ENCODE data around the gene UTF1. TPM values are rescaled to one million over a fixed set of nuclear protein-coding genes. Genes with fewer than 3 reads are reported as not detected.

UTF1 gene
- polyA plus RNA-seq, 1 donor from 2014 or later: not detected

DNA sequence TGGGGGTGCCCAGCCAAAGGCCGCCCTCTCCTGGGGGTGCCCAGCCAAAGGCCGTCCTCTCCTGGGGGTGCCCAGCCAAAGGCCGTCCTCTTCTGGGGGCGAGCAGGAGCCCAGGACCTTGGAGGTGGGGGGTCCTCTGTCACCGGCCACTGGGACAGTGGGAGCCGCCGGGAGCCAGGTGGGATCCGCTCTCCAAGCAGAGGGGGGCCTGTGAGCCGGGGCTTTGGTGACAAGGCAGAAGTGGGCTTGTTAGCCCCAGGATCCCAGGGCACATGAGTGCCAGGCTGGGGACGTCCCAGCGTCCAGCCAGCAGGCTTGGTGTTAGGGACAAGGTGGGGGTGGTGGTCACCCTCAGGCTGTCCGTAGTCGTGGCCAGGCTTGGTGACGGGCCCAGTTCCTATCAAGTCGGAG lies 29.4 kb upstream of the UTF1 start:
- Histone ChIP-seq H3K4me2 (ENCODE audit: low read length) (no peak overlapping the region), H3F3A (ENCODE audit: insufficient read depth, low read length, poor library complexity, severe bottlenecking) (no peaks in the 10 kb centered on the region), H3K27ac (ENCODE audit: low read length) (no peak overlapping the region), H3K9me3 (ENCODE audit: low read length) (no peaks in the 10 kb centered on the region), H2AFZ (ENCODE audit: low read depth, low read length) (no peak overlapping the region), H3K4me3 (ENCODE audit: low read length) (no peak overlapping the region), H4K20me1 (ENCODE audit: insufficient read depth) (no peaks in the 10 kb centered on the region), H3K27me3 (ENCODE audit: insufficient read depth, low read depth, low read length) (no peaks in the 10 kb centered on the region), H3K9me2 (ENCODE audit: insufficient read depth, low read length) (no peaks in the 10 kb centered on the region), H3K9ac (ENCODE audit: low read length) (no peak overlapping the region), H3K79me2 (replicated peaks; ENCODE audit: insufficient read depth, low read length) (no peaks in the 10 kb centered on the region), H3K36me3 (ENCODE audit: insufficient read depth, low read length) (no peaks in the 10 kb centered on the region)
- TF ChIP-seq, protein P1, sequence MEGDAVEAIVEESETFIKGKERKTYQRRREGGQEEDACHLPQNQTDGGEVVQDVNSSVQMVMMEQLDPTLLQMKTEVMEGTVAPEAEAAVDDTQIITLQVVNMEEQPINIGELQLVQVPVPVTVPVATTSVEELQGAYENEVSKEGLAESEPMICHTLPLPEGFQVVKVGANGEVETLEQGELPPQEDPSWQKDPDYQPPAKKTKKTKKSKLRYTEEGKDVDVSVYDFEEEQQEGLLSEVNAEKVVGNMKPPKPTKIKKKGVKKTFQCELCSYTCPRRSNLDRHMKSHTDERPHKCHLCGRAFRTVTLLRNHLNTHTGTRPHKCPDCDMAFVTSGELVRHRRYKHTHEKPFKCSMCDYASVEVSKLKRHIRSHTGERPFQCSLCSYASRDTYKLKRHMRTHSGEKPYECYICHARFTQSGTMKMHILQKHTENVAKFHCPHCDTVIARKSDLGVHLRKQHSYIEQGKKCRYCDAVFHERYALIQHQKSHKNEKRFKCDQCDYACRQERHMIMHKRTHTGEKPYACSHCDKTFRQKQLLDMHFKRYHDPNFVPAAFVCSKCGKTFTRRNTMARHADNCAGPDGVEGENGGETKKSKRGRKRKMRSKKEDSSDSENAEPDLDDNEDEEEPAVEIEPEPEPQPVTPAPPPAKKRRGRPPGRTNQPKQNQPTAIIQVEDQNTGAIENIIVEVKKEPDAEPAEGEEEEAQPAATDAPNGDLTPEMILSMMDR (IDR thresholded peaks at IDR 0.05; ENCODE audit: poor library complexity, severe bottlenecking): no peak
- TF ChIP-seq POLR2AphosphoS5 (IDR thresholded peaks at IDR 0.05) (no peak), SMC3 (conservative IDR thresholded peaks at IDR 0.05; ENCODE audit: poor library complexity) (no peak), MXI1 (conservative IDR thresholded peaks at IDR 0.05; ENCODE audit: poor library complexity, severe bottlenecking) (no peak), EP300 (conservative IDR thresholded peaks at IDR 0.05; ENCODE audit: poor library complexity, severe bottlenecking) (no peak), TAF1 (IDR thresholded peaks at IDR 0.05; ENCODE audit: low read depth) (no peak), EZH2 (IDR thresholded peaks at IDR 0.05; ENCODE audit: borderline replicate concordance, insufficient read depth, low read length, poor library complexity, severe bottlenecking) (no peak), RAD21 (conservative IDR thresholded peaks at IDR 0.05) (no peak)
- TF ChIP-seq, protein P2, sequence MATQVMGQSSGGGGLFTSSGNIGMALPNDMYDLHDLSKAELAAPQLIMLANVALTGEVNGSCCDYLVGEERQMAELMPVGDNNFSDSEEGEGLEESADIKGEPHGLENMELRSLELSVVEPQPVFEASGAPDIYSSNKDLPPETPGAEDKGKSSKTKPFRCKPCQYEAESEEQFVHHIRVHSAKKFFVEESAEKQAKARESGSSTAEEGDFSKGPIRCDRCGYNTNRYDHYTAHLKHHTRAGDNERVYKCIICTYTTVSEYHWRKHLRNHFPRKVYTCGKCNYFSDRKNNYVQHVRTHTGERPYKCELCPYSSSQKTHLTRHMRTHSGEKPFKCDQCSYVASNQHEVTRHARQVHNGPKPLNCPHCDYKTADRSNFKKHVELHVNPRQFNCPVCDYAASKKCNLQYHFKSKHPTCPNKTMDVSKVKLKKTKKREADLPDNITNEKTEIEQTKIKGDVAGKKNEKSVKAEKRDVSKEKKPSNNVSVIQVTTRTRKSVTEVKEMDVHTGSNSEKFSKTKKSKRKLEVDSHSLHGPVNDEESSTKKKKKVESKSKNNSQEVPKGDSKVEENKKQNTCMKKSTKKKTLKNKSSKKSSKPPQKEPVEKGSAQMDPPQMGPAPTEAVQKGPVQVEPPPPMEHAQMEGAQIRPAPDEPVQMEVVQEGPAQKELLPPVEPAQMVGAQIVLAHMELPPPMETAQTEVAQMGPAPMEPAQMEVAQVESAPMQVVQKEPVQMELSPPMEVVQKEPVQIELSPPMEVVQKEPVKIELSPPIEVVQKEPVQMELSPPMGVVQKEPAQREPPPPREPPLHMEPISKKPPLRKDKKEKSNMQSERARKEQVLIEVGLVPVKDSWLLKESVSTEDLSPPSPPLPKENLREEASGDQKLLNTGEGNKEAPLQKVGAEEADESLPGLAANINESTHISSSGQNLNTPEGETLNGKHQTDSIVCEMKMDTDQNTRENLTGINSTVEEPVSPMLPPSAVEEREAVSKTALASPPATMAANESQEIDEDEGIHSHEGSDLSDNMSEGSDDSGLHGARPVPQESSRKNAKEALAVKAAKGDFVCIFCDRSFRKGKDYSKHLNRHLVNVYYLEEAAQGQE (IDR thresholded peaks at IDR 0.05; ENCODE audit: borderline replicate concordance): no peak

DNA sequence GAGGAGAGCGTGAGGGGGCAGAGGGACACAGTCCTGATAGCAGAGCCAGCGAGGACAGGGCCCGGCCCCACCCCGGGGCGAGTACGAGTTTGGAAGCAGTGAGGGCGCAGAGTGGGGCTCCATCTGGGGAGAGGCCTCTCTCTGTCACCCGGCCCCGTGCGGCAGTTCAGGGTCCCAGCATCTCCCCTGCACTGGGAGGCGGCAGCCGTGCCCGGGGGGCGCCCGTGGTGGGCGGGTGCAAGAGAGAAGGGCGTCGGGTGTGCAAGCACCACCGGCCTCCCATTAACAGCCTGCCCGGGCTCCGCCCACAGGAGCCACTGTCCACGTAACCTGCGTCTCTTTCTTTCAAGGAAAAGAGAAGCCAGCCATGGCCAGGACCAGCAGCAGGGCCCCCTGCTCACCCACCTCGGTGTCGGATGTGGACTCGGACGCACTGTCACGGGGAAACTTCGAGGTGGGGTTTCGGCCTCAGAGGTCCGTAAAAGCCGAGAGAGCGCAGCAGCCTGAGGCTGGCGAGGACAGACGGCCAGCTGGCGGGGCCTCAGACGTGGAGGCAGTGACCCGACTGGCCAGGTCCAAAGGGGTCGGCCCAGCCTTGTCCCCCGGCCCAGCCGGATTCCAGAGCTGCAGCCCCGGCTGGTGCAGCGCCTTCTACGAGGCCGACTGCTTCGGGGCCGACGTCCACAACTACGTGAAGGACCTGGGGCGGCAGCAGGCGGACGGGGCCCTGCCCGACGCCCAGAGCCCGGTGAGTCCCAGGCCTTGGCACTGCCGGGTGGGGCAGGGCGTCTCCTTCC lies 28.7 kb upstream of the UTF1 start:
- Histone ChIP-seq H3K27ac (ENCODE audit: low read length) (no peak overlapping the region), H4K20me1 (ENCODE audit: insufficient read depth) (no peaks in the 10 kb centered on the region), H3K9me2 (ENCODE audit: insufficient read depth, low read length) (no peaks in the 10 kb centered on the region), H3K36me3 (ENCODE audit: insufficient read depth, low read length) (no peaks in the 10 kb centered on the region), H2AFZ (ENCODE audit: low read depth, low read length) (no peak overlapping the region), H3F3A (ENCODE audit: insufficient read depth, low read length, poor library complexity, severe bottlenecking) (no peaks in the 10 kb centered on the region), H3K4me3 (ENCODE audit: low read length) (no peak overlapping the region), H3K79me2 (replicated peaks; ENCODE audit: insufficient read depth, low read length) (no peaks in the 10 kb centered on the region), H3K9ac (ENCODE audit: low read length) (no peak overlapping the region), H3K9me3 (ENCODE audit: low read length) (no peaks in the 10 kb centered on the region), H3K4me2 (ENCODE audit: low read length) (no peak overlapping the region), H3K27me3 (ENCODE audit: insufficient read depth, low read depth, low read length) (no peaks in the 10 kb centered on the region)
- no peak for TF ChIP-seq TAF1 (IDR thresholded peaks at IDR 0.05; ENCODE audit: low read depth)
- no peak for TF ChIP-seq EZH2 (IDR thresholded peaks at IDR 0.05; ENCODE audit: borderline replicate concordance, insufficient read depth, low read length, poor library complexity, severe bottlenecking)
- no peak for TF ChIP-seq POLR2AphosphoS5 (IDR thresholded peaks at IDR 0.05)
- no peak for TF ChIP-seq RAD21 (conservative IDR thresholded peaks at IDR 0.05)
- TF ChIP-seq SMC3 (conservative IDR thresholded peaks at IDR 0.05; ENCODE audit: poor library complexity): no peak
- TF ChIP-seq, protein P2 (IDR thresholded peaks at IDR 0.05; ENCODE audit: borderline replicate concordance): no peak
- TF ChIP-seq EP300 (conservative IDR thresholded peaks at IDR 0.05; ENCODE audit: poor library complexity, severe bottlenecking): no peak
